OCI-LY3 (cell line): Measurements from ENCODE around the gene CARD11.

ENCODE experiments used
- EZH2phosphoT487 ChIP-seq: fragments of 200-600 bp; shearing (Covaris generic); IDR thresholded peaks from 2 replicates; pipeline ENCODE4 v1.6.1; 2018; ENCODE audit warnings: antibody characterized with exemption, mixed run types, low read depth
- TF ChIP-seq, protein P1 (sequence below): fragments of 200-600, 300-600 bp; sonication (generic); IDR thresholded peaks from 2 replicates; pipeline ENCODE4 v1.5.1; 2014; ENCODE audit warnings: antibody characterized with exemption, low read length, low read depth

- TF ChIP-seq, protein P1, sequence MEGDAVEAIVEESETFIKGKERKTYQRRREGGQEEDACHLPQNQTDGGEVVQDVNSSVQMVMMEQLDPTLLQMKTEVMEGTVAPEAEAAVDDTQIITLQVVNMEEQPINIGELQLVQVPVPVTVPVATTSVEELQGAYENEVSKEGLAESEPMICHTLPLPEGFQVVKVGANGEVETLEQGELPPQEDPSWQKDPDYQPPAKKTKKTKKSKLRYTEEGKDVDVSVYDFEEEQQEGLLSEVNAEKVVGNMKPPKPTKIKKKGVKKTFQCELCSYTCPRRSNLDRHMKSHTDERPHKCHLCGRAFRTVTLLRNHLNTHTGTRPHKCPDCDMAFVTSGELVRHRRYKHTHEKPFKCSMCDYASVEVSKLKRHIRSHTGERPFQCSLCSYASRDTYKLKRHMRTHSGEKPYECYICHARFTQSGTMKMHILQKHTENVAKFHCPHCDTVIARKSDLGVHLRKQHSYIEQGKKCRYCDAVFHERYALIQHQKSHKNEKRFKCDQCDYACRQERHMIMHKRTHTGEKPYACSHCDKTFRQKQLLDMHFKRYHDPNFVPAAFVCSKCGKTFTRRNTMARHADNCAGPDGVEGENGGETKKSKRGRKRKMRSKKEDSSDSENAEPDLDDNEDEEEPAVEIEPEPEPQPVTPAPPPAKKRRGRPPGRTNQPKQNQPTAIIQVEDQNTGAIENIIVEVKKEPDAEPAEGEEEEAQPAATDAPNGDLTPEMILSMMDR: no peak
- no peak for TF ChIP-seq EZH2phosphoT487
These were observed 85.1 kb downstream of the CARD11 start for GRCh38 chr7:2958416-2959102.
